Measurements from ENCODE around the gene PPP2R2B. TPM values are rescaled to one million over a fixed set of nuclear protein-coding genes. Genes with fewer than 3 reads are reported as not detected.

The PPP2R2B gene
- total RNA-seq, 1 experiment from 2014 or later: 20.3 TPM

DNA sequence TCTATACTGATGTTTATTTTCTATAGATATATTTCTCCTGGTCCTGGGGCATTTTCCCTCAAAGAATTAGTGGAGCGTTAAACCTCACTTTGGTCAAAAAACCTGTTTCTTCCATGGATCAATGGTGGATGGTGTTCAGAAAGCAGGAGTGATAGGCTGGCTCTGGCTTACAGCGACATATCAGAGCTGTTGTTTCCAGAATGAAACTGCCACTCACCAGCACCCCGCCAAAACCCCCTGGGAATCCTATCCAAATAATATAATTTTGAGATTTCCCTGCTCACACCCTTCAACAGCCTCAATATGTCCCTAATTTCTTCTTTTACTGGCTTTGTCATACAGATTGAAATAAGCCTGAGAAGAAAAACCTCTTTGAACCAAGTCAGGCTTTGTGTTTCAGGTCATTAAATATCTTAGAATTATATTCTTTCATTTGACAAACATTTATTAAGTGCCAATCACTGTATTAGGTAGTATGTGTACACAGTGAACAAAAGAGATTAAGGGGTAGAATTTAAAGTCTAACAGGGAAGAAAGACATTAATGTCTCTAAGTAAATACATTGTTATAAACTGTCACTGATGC lies 218.1 kb downstream of the PPP2R2B start:
- peaks cover 17% of the 10 kb centered on the region for H3K9me3 Mint-ChIP-seq
- TF ChIP-seq HMGA2 (CRISPR knock-in tag; IDR thresholded peaks at IDR 0.05) (no peak), SOX15 (CRISPR knock-in tag; IDR thresholded peaks at IDR 0.05) (no peak), RORB (CRISPR knock-in tag; IDR thresholded peaks at IDR 0.05) (no peak), ZNF671 (CRISPR knock-in tag; IDR thresholded peaks at IDR 0.05) (no peak), JUN (CRISPR knock-in tag; IDR thresholded peaks at IDR 0.05) (no peak), SP1 (CRISPR knock-in tag; conservative IDR thresholded peaks at IDR 0.05) (no peak), ATF2 (CRISPR knock-in tag; IDR thresholded peaks at IDR 0.05; ENCODE audit: borderline replicate concordance, low read depth) (no peak), AFF4 (CRISPR knock-in tag; IDR thresholded peaks at IDR 0.05; ENCODE audit: borderline replicate concordance) (no peak)
- H3K27ac Mint-ChIP-seq: no peak overlapping the region
- POLR2A ChIA-PET: no interaction called here
- CTCF ChIA-PET: interaction anchor here (0.7 to 1.7 kb wide), 2 partner anchors 127 to 305 kb away, joined by 3 to 4 read pairs; no protein-coding TSS in a partner anchor
- no peak overlapping the region for H3K4me3 Mint-ChIP-seq
- ATAC-seq (no peak), DNase-seq (ENCODE audit: low spot score) (no peak)
- H3K36me3 Mint-ChIP-seq: no peaks in the 10 kb centered on the region
- H3K27me3 Mint-ChIP-seq (ENCODE audit: low read depth): no peaks in the 10 kb centered on the region
- H3K4me1 Mint-ChIP-seq: peaks cover 22% of the 10 kb centered on the region

- no peak for DNase-seq (ENCODE audit: low spot score)
- CTCF ChIA-PET: interaction anchor here (1.7 kb wide), 1 partner anchor 126 kb away, joined by 4 read pairs; no protein-coding TSS in a partner anchor
- no peaks in the 10 kb centered on the region for H3K27me3 Mint-ChIP-seq (ENCODE audit: low read depth)
- peaks cover 17% of the 10 kb centered on the region for H3K9me3 Mint-ChIP-seq
- no peak overlapping the region for H3K27ac Mint-ChIP-seq
- ATAC-seq: no peak
- H3K36me3 Mint-ChIP-seq: no peaks in the 10 kb centered on the region
- H3K4me1 Mint-ChIP-seq: peaks cover 22% of the 10 kb centered on the region
- no peak overlapping the region for H3K4me3 Mint-ChIP-seq
- POLR2A ChIA-PET: no interaction called here
- TF ChIP-seq ATF1 (CRISPR knock-in tag; IDR thresholded peaks at IDR 0.05) (no peak), EMX1 (CRISPR knock-in tag; IDR thresholded peaks at IDR 0.05) (no peak), TEAD1 (CRISPR knock-in tag; IDR thresholded peaks at IDR 0.05) (no peak), NR1H2 (CRISPR knock-in tag; IDR thresholded peaks at IDR 0.05) (no peak), OVOL2 (CRISPR knock-in tag; IDR thresholded peaks at IDR 0.05; ENCODE audit: borderline replicate concordance) (no peak), ZNF532 (CRISPR knock-in tag; IDR thresholded peaks at IDR 0.05; ENCODE audit: borderline replicate concordance) (no peak), ELF4 (CRISPR knock-in tag; IDR thresholded peaks at IDR 0.05; ENCODE audit: low read depth) (no peak), FOXJ3 (CRISPR knock-in tag; IDR thresholded peaks at IDR 0.05; ENCODE audit: borderline replicate concordance) (no peak), SP1 (CRISPR knock-in tag; conservative IDR thresholded peaks at IDR 0.05) (no peak), FOXP4 (CRISPR knock-in tag; IDR thresholded peaks at IDR 0.05) (no peak), NFYB (CRISPR knock-in tag; conservative IDR thresholded peaks at IDR 0.05; ENCODE audit: low read depth) (no peak)
- TF ChIP-seq, protein P1, sequence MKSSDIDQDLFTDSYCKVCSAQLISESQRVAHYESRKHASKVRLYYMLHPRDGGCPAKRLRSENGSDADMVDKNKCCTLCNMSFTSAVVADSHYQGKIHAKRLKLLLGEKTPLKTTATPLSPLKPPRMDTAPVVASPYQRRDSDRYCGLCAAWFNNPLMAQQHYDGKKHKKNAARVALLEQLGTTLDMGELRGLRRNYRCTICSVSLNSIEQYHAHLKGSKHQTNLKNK (CRISPR knock-in tag; IDR thresholded peaks at IDR 0.05): no peak
- TF ChIP-seq, protein P2, sequence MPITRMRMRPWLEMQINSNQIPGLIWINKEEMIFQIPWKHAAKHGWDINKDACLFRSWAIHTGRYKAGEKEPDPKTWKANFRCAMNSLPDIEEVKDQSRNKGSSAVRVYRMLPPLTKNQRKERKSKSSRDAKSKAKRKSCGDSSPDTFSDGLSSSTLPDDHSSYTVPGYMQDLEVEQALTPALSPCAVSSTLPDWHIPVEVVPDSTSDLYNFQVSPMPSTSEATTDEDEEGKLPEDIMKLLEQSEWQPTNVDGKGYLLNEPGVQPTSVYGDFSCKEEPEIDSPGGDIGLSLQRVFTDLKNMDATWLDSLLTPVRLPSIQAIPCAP (CRISPR knock-in tag; IDR thresholded peaks at IDR 0.05): no peak
- TF ChIP-seq, protein P3, sequence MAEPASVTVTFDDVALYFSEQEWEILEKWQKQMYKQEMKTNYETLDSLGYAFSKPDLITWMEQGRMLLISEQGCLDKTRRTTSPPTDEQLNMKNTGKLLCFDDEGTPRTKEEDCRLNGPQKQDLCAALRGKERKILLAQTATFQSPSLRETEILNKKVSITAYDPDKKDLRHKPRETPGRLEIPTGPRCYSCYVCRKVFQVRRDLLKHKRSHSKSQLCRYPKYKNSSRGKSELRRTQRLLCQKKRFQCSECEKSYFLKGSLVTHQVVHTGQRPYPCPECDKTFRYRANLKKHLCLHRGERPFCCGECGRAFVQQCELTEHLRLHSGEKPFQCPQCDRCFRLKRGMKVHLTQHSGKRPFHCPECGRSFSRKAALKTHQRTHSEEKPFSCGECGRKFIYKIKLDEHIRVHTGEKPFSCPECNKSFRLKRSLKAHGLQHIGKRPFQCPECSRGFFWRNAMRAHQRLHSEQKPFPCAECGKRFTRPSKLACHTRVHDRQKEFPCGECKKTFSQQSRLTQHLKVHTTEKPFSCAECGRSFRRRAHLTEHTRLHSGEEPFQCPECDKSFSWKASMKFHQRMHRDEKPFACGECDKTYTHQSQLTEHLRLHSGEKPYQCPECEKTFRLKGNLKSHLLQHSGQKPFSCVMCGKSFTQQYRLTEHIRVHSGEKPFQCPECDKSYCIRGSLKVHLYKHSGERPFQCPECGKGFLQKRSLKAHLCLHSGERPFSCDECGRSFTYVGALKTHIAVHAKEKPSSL (CRISPR knock-in tag; conservative IDR thresholded peaks at IDR 0.05): no peak
Observed at GRCh38 chr5:146659961-146660360, 218.6 kb downstream of the PPP2R2B start.
